ENCODE results near the gene GPN2.

Gene GPN2

GRCh38 chr1:26831546-26832248 lies 58.4 kb downstream of the GPN2 start:
- peak; percentile 30 for DNase-seq (ENCODE audit: low read depth)

GRCh38 chr1:26831059-26831458 lies 59.0 kb downstream of the GPN2 start:
- DNase-seq (ENCODE audit: low read depth), result no peak

- no peak for DNase-seq (ENCODE audit: low read depth)
These were observed 60.7 kb downstream of the GPN2 start for GRCh38 chr1:26829184-26829911.

- peak; percentile 16 for DNase-seq (ENCODE audit: low read depth)
These were observed 61.6 kb downstream of the GPN2 start for GRCh38 chr1:26828411-26828991.

GRCh38 chr1:26827663-26828062 lies 62.4 kb downstream of the GPN2 start:
- no peak for DNase-seq (ENCODE audit: low read depth)

GRCh38 chr1:26827106-26827604 lies 62.9 kb downstream of the GPN2 start:
- no peak for DNase-seq (ENCODE audit: low read depth)

- peak; percentile 50 for DNase-seq (ENCODE audit: low read depth)
These were observed 63.6 kb downstream of the GPN2 start, which contains the start of gene ZDHHC18 for GRCh38 chr1:26826261-26827105. ZDHHC18 (plus strand) TSS chr1:26826688; CDS start chr1:26826805, 117 bp downstream.

Data from T-helper 22 cell (primary cell).